ENCODE measurements around the gene RNF17. TPM values are rescaled to one million over a fixed set of nuclear protein-coding genes. Genes with fewer than 3 reads are reported as not detected.
"Not testable (repeated sequence)": the region's sequence is repeated elsewhere in the genome, so short reads cannot be mapped to it uniquely, and the experiment has no call there.

Gene RNF17
- total RNA-seq, 1 donor from 2014 or later, result not detected

- Mint-ChIP-seq H3K36me3 (ENCODE audit: low read depth, unreplicated experiment) (no peaks in the 10 kb centered on the region), H3K9me3 (ENCODE audit: unreplicated experiment) (no peaks in the 10 kb centered on the region), H3K27me3 (ENCODE audit: unreplicated experiment) (no peaks in the 10 kb centered on the region), H3K4me1 (ENCODE audit: unreplicated experiment) (no peaks in the 10 kb centered on the region), H3K27ac (ENCODE audit: unreplicated experiment) (no peak overlapping the region), H3K4me3 (ENCODE audit: unreplicated experiment) (no peak overlapping the region)
- DNase-seq (ENCODE audit: low spot score), result no peak
- TF ChIP-seq, protein P1, sequence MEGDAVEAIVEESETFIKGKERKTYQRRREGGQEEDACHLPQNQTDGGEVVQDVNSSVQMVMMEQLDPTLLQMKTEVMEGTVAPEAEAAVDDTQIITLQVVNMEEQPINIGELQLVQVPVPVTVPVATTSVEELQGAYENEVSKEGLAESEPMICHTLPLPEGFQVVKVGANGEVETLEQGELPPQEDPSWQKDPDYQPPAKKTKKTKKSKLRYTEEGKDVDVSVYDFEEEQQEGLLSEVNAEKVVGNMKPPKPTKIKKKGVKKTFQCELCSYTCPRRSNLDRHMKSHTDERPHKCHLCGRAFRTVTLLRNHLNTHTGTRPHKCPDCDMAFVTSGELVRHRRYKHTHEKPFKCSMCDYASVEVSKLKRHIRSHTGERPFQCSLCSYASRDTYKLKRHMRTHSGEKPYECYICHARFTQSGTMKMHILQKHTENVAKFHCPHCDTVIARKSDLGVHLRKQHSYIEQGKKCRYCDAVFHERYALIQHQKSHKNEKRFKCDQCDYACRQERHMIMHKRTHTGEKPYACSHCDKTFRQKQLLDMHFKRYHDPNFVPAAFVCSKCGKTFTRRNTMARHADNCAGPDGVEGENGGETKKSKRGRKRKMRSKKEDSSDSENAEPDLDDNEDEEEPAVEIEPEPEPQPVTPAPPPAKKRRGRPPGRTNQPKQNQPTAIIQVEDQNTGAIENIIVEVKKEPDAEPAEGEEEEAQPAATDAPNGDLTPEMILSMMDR (IDR thresholded peaks at IDR 0.05; ENCODE audit: unreplicated experiment), result no peak
Observed at GRCh38 chr13:24788538-24788937, 24.6 kb downstream of the RNF17 start.

GRCh38 chr13:24802074-24802473, 38.1 kb downstream of the RNF17 start:
- H3K27ac Mint-ChIP-seq (ENCODE audit: unreplicated experiment), result no peak overlapping the region
- no peaks in the 10 kb centered on the region for H3K36me3 Mint-ChIP-seq (ENCODE audit: low read depth, unreplicated experiment)
- TF ChIP-seq, protein P1 (IDR thresholded peaks at IDR 0.05; ENCODE audit: unreplicated experiment), result no peak
- no peak overlapping the region for H3K4me3 Mint-ChIP-seq (ENCODE audit: unreplicated experiment)
- no peaks in the 10 kb centered on the region for H3K9me3 Mint-ChIP-seq (ENCODE audit: unreplicated experiment)
- DNase-seq (ENCODE audit: low spot score), result no peak
- peaks cover 2% of the 10 kb centered on the region for H3K27me3 Mint-ChIP-seq (ENCODE audit: unreplicated experiment)
- H3K4me1 Mint-ChIP-seq (ENCODE audit: unreplicated experiment), result peaks cover 2% of the 10 kb centered on the region

DNA sequence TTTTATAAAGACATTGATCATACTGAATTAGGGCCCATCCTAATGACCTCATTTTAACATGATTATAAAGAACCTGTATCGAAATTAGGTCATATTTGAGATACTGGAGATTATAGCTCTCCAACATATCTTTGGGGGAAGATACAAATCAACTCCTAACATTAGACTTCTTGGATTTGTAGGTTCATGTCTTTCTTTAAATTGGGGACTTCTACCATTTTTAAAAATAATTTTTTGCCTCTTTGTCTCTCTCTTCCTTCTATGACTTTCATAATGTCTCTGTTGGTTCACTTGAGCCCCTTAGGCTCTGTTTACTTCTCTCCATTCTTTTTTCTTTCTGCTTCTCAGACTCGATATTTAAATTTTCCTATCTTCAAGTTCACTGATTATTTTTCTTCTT, 57.2 kb downstream of the RNF17 start:
- DNase-seq (ENCODE audit: low spot score), result no peak
- Mint-ChIP-seq H3K27me3 (ENCODE audit: unreplicated experiment) (peaks cover 5% of the 10 kb centered on the region), H3K4me3 (ENCODE audit: unreplicated experiment) (no peak overlapping the region), H3K27ac (ENCODE audit: unreplicated experiment) (no peak overlapping the region), H3K9me3 (ENCODE audit: unreplicated experiment) (no peaks in the 10 kb centered on the region), H3K36me3 (ENCODE audit: low read depth, unreplicated experiment) (no peaks in the 10 kb centered on the region), H3K4me1 (ENCODE audit: unreplicated experiment) (no peaks in the 10 kb centered on the region)
- TF ChIP-seq, protein P1 (IDR thresholded peaks at IDR 0.05; ENCODE audit: unreplicated experiment), result no peak

- no peak for DNase-seq (ENCODE audit: low spot score)
- H3K4me1 Mint-ChIP-seq (ENCODE audit: unreplicated experiment), result no peaks in the 10 kb centered on the region
- no peaks in the 10 kb centered on the region for H3K36me3 Mint-ChIP-seq (ENCODE audit: low read depth, unreplicated experiment)
Observed at GRCh38 chr13:24822640-24823039, 58.7 kb downstream of the RNF17 start.

DNA sequence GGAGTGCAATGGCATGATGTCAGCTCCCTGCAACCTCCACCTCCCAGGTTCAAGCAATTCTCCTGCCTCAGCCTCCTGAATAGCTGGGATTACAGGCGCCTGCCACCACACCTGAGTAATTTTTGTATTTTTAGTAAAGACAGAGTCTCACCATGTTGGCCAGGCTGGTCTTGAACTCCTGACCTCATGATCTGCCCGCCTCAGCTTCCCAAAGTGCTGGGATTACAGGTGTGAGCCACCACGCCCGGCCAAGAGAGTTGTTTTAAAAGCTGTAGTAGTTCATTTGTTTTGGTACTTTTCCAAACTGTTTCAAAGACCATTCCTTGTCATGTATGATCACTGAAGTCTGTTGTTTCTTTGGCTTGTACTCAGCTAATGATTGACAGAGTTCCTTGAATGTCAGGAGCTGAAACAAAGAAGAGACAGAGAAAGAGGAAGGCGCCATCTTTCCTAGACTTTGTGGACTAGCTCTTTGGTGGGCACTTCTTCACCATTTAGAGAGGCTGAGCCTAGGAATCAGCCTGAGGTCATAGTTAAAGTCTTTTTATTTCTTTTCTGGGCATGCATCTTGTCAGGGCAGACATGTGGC, 59.2 kb downstream of the RNF17 start:
- not testable (repeated sequence) for H3K9me3 Mint-ChIP-seq (ENCODE audit: unreplicated experiment); H3K27ac Mint-ChIP-seq (ENCODE audit: unreplicated experiment); H3K4me1 Mint-ChIP-seq (ENCODE audit: unreplicated experiment); H3K4me3 Mint-ChIP-seq (ENCODE audit: unreplicated experiment); H3K27me3 Mint-ChIP-seq (ENCODE audit: unreplicated experiment); H3K36me3 Mint-ChIP-seq (ENCODE audit: low read depth, unreplicated experiment); DNase-seq (ENCODE audit: low spot score)

More at GRCh38 chr13:24822640-24823039, 58.7 kb downstream of the RNF17 start:
- TF ChIP-seq, protein P1 (IDR thresholded peaks at IDR 0.05; ENCODE audit: unreplicated experiment), result no peak
- no peak overlapping the region for H3K27ac Mint-ChIP-seq (ENCODE audit: unreplicated experiment)
- peaks cover 5% of the 10 kb centered on the region for H3K27me3 Mint-ChIP-seq (ENCODE audit: unreplicated experiment)
- H3K9me3 Mint-ChIP-seq (ENCODE audit: unreplicated experiment), result no peaks in the 10 kb centered on the region
- H3K4me3 Mint-ChIP-seq (ENCODE audit: unreplicated experiment), result no peak overlapping the region

Measured in endothelial cell (in vitro differentiated cells).